ENCODE data around the gene COPS9.

The COPS9 gene

DNA sequence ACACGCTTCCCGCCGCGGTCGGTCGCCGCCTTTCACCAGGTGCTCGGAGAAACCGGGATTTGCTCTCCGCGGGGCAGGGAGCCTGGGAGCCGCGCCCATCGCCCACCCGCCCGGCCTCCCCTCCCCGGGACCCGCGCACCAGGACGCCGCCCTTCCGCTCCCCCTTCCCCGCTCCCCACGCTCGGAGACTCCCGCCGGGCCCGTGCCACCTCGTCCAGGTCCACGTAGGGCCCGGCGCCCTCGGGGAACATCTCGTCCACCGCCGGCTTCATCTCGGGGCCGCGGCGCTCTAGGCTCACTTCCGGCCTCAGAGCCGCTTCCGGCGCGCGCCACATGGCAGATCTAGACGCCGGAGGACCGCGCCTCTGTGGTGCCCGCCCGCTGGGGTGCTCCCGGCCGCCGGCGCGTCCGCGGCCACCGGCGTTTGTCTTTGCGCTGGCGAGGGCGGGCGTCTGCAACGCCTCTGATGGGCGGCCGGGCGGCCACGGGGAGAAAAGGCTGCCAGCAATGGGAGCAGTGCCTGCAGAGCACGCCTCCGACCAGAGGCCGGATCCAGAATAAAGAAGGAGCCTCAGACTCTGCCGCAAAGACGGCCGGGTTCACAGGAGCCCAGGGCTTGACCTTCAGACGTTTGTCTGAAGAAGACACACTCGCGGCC, at the start of gene COPS9:
Gene COPS9, minus strand, starts transcription at position 293 of the 658 bp plus-strand sequence. Its CDS starts 21 bp downstream, at position 272.
- DNase-seq (ENCODE audit: low spot score) = peak; percentile 96

DNA sequence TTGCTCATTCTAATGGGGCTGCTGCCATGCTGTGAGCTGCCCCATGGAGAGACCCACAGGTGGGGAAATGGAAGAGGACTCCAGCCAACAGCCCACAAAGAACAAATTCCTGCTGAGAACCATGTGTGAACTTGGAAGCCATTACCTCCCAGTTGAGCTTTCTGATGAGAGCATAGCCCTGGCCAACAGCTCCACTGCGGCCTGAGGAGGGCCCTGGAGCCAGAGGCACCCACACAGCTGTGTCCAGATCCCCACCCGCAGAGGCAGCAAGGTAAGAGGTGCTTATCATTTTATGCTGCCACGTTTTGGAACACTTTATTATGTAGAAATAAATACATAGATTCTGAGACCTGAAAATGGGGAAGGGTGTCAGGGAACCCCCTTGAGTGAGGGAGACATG, 48.6 kb upstream of the COPS9 start:
- no peak for DNase-seq (ENCODE audit: low spot score)

DNA sequence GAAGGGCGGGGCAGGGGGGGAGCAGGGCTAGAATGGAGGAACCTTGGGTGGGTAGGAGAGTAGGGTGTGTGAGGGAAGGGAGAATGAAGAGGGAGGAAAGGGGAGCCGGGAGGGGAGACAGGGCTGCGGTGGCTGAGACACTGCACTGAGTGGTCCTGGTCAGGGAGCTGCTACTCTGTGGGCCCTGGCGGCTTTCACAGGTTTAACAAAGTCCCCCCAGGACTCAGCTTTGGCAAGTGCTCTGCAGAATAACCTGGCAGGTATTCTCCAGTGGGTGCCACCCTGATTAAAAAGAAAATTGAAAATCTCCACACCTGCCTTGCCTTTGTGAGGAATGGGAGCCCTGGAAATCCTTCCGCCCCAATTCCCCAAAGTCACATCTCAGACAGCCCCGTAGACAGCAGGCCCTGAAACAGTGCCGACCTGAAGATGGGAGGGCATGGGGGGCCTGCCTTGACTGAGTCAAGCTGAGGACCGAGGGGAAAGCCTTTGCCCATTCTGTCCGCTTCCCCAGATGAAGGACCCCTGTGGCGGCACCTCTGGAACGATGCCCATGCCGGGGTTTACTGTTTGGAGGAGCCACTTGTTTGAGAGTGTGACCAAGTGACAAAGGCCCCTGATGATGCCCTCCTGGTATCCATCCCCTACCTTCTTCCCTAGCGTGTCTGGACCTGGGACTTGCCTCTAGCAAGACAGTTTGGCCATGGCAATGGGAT, 47.9 kb upstream of the COPS9 start:
- DNase-seq (ENCODE audit: low spot score) = no peak

DNA sequence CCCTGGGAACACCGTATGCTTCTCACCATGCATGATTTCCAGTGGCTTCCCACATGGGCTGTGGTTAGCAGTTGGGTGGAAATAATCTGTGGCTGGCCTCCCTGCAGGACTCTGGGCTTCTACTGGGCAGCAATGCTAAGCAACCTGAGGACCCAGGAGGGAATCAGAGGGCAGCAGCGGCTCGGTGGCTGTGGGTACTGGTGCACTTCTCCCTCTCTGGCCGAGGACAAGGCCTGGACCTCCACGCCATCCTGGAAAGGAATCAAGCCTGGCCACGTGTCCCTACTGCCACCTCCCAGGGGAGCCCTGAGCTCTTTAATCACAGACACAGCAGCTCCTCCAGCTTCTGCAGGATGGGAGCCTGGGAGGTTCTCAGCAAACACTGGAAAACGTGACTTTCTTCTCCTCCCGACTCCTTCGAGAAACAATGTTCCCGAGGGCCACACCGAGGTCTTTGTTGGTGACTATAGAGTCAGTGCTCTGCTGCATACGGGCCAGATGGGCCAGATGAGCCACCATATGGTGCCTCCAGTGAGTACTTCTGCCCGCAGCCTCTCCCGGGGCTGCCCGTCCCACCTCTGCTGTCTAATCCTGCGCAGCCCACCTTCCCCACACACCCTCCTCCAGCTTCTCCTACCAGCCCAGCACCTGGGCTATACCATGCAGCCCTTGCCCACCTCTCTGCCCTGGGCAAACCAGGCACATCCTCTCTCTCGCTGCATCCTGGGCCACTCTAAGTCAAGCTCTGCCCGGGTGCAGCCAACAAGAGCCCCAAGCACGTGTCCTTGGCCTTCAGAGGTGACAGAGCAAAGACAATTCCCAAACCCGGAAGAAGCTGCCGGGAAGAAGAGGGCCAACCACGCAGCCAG, 47.1 kb upstream of the COPS9 start:
- no peak for DNase-seq (ENCODE audit: low spot score)

DNA sequence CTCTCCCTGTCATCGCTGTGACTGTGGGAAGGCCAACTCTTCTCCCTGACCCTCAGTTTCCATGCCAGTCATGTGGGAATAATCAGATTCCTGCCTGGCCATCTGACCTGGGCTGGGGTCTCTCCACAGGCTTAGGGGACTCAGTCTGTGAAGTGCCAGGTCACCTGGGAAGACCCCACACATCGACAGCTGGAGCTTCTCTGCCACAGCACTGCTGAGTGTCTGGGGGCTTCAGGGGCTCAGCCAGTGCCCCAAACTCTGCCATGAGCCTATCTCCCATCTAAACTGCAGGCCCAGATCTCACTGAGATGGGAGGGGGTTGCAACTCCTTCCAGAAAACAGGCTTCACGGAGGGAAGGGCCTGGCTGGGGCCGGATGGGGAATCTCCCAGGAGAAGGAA, 46.4 kb upstream of the COPS9 start:
- no peak for DNase-seq (ENCODE audit: low spot score)

DNA sequence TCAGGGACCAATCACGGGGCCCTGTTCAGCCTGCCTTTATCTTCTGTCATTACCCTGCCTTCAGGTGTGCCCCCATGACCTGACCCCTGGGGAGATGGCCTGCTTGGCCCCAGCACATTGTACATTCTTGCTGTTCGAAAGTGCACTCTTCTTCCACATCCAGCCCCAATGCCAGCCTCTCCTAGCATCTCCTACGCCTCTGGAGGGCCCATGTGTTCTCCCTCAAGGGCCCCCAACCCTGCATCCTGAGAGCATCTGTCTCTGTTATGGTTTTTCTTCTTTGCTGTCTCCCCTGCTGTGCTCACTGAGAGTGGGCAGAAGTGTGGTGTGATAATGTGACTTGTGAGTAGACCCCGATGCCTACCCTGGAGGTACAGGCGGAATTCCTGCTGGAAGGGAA, 45.9 kb upstream of the COPS9 start:
- no peak for DNase-seq (ENCODE audit: low spot score)

DNA sequence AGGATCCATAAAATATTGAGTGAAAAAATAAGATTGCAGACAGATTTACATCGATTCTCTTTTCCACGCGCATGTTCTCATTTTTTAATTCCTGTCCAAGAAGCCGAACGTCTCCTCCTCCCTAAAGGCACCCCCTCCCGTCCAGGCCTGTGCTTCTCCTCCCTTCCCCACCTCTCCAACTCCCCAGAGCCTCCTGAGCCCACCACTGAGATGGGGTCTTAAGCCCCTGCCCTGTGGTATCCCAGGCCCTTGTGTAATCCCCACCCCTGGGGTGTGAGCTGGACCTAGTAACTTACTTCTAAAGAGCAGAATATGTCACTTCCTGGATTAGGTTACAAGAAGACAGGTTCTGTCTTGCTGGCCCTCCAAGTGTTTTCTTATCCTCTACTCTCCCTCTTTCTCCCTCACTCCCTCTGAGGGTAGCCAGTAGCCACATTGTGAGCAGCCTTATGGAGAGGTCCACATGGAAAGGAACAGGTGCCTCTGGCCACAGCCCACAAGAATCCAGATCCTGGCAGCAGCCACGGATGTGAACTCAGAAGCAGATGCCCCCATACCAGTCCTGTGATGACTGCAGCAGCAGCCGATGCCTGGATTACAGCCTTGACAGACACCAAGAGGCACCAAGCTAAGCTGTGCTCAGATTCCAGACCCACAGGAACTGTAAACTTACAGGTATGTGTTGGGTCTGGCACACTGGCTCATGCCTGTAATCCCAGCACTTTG, 44.0 kb upstream of the COPS9 start:
- no peak for DNase-seq (ENCODE audit: low spot score)

DNA sequence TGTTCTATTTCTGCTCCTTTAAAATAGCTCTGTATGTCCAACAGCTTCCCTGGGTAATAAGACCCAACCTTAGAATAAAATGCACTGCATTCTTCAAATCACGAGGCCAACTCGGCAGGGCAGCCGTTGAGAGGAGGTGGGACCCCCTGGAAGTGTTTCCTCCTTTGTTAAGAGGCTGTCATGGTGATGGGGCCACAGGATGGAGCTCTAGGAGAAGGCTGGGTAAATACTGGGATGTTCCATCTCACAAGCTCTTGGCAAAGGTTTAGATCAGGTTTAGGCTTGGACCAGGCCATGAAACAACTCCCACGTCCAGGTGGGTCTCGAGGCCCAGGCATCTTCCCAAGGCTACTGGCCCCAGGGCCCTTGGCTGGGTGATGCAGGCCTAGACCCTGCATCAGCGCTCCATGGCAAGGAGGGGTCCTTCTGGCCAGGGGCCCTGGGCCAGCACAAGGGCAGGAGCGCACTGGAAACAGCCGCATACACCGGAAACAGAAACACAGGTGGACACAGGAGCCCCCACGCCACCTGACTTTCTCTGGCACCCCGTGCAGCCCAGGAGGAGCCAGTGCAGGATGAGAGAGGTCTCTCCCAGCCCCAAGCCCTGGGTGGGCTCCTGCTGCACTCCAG, 43.2 kb upstream of the COPS9 start:
- DNase-seq (ENCODE audit: low spot score) = no peak

DNA sequence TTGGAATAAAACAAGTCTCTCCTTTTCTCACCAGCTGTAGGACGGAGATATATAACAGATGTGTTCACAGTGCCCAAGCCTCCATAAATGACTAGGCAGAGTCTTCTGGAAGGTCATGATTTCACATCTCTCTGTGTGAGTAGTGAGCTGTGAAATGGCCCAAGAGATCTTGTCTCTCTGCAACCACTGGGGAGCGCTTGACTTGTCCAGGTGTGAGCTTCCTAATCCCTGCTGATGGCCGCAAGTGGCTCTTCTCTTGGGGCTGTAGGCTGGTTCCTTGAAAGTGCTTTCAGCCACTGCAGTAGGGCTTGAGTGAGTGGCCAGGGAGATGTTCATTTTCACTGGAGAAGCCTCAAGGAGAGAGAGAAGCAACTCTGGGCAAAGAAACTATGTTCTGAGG, 42.5 kb upstream of the COPS9 start:
- DNase-seq (ENCODE audit: low spot score) = no peak

DNA sequence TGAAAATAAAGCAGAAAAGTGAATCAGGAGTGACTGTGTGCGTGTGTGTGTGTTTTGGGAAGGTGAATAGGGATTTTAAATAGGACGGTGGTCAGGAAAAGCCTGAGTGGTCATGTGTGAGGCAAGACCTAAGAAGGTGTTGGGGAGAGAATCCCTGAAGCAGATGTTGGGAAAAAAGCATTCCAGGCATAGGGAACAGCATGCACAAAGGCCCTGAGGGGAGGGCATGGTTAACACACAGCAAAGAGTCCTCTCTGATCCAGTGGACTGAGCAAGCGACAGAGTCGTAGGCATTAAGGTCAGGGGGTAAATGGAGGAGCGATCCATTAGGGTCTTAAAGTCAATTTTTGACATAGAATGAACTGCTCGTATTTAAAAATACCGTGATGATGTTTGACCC, 38.4 kb upstream of the COPS9 start:
- DNase-seq (ENCODE audit: low spot score) = no peak

DNA sequence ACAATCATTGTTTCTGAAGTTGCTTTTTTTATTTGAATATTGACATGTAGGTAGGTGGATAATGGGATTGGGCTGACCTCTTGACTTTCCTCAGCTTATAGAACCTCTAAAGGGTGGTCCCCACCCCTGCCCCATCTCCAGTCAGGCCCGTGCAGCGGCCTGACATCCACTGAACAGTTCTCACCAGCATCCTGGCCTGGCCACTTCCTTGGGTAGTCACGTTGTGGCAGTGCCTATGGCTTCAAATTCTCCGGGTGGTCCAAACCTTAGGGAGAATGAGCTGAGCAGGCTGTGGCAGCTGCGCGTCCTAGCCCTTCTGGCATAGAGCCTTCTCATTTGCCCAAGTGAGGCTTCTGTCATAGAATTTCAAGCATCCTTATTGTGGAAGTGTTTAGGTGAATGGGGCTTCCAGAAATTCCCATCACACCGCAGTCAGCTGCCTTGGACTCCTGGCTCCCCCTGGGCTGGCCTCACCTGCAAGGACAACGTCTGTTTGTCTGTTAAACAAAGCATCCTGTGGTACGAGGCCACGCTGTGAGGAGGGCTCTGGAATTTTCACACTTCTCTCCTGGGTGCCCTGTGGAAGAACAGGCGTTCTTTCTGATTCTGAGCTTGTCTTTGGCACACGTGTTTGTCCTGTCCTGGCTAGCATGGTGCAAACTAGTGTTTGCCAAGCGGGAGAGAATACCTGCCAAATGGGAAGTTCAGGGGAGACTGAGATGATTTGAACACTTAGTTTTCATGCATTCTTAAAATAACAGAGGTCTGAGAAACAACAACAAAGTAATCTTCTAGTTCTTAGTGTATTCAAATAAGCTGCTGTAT, 36.2 kb upstream of the COPS9 start:
- DNase-seq (ENCODE audit: low spot score) = no peak

DNA sequence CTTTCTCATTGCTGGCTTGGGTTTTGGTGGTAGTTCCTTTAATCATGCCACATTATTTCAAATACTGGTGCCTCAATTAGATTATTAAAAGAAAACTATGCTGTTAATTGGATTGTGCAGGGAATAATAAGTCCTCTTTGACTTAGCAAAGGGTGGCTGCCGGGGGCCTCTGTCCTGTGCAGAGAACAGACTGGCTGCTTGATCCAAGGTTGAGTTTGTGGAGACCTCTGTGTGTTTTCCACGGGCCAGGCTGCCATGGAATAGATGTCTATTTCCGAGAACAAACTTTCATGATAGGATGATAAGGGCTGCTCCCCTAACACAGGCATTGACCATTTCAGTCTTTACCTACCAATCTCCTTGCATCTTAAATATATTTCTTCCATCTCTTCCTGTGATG, 34.8 kb upstream of the COPS9 start:
- DNase-seq (ENCODE audit: low spot score) = no peak

DNA sequence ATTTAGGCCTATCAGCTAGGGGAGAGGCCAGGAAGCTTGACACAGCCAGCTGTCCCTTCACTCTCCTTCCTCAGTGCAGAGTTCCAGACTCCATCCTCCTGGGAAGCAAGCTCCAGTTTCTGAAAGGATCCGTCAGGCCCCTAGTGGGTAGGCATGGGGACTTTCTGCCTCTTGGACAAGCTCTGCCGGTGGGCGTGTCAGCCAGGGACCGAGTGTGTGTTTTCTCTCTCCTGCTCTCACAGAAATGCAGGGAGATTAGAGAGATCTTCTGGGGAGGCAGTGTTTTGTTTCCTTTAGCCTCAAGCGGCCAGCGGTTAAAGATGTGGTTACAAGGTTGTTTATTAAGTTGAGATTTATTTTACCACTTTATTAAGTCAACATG, 34.2 kb upstream of the COPS9 start:
- DNase-seq (ENCODE audit: low spot score) = no peak

DNA sequence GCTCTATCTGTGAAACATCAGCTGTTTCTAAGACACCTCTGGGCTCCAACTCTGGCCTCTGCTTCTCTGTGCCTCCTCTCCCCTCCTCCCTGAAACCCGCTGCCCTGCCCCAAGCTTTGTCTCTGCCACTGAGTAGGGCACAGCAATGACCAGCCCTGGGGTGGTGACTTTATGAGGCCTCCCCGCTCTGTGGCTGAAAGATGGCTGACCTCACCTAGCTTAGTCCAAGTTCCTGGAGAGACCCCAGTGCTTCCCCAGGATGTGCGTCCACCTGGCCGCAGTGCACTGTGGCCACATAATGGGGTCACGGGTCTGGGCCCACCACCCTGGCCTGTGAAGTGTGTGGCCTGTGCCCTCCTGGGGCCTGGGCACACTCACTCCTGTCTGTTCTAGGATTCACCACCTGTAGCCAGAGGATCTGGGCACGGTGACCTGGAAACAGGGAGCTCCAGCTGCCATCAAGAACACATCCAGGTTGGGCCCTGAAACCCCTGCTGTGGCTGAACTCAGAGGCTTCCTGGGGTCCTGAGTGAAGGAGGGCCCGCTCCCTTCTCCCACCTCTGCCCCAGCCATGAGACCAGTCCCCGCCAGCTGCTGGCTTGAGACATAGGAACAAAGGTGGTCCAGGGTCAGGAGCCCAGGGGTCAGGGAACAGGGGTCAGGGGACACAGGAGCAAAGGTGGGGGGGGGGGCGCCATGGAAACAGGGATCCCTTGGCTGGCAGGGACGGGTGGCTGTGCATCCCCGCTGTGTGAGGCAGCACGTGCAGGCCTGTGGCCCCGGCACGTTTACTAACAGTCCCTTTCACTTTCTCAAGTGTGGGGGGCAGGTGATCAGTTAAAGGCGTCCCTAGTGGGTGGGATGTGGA, 33.6 kb upstream of the COPS9 start:
- no peak for DNase-seq (ENCODE audit: low spot score)

DNA sequence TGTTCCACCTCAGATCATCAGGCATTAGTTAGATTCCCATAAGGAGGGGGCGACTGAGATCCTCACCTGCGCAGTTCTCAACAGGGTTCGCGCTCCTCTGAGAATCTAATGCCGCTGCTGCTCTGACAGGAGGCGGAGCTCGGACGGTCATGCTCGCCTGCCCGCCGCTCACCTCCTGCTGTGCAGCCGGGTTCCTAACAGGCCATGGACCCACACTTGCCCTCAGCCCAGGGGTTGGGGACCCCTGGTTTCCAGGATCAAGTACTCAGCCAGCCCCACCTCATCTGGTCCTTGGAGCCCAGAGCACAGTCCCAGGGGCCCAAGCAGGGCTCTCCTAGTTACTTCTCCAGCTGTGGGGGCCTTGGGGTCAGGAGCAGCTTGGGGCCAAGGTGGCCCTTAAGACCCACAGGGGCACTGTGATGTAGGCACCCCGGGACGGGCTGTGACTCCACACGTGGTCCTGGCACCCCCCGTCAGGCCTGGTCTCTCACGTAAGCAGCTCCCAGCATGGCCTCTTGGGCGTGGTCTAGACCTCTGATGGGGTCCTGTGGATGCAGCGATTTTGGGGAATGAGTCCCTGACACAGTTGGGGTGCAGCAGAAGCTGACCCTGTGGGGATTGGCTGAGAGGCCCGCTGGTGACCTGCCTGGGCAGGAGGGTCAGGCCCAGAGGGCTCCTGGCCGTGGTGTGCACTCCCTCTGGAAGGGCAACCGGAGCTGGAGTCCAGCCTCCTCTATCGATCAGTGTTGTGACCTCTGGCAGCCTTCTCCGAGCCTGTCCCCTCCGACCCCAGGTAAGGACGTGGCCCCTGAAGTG, 32.6 kb upstream of the COPS9 start:
- DNase-seq (ENCODE audit: low spot score) = no peak

DNA sequence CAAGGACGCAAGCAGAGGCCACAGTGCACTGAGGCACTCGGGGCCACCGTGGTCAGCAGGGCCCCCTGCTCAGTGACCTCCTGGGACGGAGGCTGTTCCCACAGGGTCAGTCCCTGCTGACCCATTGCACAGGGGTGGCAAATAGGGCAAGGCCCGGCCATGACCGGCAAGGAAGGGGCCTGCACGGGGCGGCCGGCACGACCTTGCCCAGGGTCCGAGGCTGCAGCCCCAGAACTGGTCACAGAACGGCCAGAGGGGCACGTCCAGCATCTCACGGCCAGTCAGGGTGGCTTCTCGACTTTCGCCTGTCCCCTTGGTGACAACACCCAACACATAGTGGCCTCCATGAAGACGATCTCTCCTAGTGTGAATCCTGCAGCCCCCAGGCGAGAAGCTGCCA, 31.9 kb upstream of the COPS9 start:
- no peak for DNase-seq (ENCODE audit: low spot score)

DNA sequence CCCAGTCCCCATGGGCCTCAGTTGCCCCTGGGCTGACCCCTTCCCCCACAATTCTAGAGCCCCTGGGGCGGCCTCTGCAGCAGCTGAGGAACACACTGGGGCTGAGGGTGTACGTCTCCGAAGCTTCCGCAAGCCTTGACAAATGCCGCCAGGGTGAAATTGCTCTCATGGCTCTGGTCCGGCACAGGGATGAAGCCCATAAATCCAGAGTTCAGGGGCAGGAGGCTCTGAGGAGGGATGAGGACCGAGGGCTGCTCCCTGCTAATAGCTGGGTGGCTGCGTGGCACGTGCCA, 31.4 kb upstream of the COPS9 start:
- no peak for DNase-seq (ENCODE audit: low spot score)

DNA sequence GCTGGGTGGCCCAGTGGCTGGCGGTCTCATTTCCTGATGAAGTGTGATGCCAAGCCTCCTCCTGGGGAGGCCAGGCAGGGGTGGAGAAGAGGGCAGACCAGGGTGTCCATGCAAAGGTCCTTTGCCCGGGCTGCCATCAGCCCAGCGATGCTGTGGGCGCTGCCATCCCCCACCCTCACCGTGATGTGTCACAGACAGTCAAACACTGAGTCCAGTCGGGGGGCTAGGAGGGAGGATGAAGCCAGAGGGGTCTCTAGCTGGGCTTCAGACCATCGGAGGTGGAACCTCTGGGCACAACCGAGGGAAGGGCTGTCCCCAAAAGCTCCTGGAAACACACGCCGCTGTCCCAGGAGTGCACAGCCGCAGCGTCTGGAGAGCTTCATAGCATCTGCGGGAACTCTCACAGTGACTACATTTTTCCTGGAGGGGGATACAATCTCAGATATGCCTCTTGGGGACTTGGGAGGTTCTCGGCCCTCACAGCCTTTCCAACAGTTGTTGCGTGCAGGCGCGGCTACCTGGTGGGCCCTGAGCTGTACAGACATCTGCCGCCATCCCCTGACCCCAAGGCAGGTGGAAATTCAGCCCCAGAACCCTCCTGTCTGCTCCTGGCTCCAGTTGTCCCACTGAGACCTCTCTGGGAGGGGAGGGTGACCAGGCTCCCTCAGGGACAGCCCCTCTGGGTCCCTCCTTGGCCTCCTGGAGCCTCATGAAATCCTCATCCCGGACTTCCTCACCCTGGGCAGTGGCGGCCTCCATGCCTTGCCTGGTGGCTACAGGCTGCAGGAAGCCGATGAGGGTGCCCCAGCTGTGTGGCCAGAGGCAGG, 30.9 kb upstream of the COPS9 start:
- DNase-seq (ENCODE audit: low spot score) = no peak
